Stimulated activated CD8-positive, alpha-beta memory T cell treated with anti-CD3 and anti-CD28 coated beads, Interleukin-12 subunit alpha, Interleukin-12 subunit beta, amount 100 ng/mL, for 24 hours (primary cell): ENCODE results near the gene HMCN2.

Experiments used
- DNase-seq: peaks from one replicate; pipeline ENCODE4 v3.0.0-alpha.2; 2020; ENCODE audit errors: extremely low read depth

Gene HMCN2

DNA sequence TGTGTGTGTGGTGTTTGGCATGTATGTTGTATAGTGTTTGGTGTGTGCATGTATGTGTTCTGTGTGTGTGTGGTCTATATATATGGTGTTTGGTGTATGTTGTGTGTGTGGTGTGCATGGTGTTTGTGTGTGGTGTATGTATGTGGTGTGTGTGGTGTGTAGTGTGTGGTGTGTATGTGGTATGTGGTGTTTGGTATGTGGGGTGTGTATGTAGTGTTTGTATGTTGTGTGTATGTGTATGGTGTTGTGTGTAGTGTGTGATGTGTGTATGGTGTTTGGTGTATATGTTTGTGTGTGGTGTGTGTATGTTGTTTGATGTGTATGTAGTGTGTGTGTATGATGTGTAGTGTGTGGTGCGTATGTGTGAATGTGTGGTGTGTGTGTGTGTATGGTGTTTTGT is 78.8 kb downstream of the HMCN2 start:
- no peak for DNase-seq

- DNase-seq, result no peak
Observed at GRCh38 chr9:130345009-130345896, 79.7 kb downstream of the HMCN2 start.

DNA sequence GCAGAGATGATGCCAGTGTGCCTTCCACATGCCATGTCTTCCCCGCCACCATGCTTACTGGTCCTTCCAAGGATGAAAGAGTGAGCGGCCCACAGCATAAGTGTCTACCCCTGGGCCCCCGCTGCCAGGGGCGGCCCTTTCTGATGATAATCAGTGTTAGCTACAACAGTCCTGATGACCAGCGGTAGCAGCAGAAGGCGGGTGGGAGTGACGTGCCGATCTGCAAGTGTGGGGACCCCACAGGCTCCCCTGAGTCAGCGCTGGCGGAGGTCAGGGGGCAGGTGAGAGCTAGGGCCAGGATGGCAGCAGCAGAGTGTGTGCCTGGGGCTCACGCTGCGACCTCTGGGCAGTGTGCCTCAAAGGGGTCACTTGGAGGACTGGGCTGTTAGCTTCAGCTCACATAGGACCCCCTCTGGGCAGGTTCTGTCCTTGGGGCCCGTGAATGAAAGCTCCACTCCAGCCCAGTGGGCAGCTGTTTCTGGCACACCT is 80.4 kb downstream of the HMCN2 start:
- no peak for DNase-seq

- no peak for DNase-seq
Observed at GRCh38 chr9:130346431-130346830, 80.9 kb downstream of the HMCN2 start.

DNA sequence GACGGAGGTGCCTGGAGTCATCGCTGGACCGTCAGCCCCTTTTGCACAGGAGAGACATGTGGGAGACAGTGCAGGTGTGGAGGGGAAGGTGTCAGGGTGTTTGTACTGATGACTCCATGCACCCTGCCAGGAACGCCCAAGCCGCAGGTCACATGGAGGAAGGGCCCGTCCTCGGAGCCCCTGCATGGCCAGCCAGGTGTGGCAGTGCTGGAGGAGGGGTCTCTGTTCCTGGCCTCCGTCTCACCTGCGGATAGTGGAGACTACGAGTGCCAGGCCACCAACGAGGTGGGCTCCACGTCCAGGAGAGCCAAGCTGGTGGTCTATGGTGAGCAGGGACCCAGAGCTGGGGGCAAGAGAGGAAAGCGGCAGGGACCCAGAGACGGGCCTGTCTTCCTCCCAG is 81.5 kb downstream of the HMCN2 start:
- DNase-seq, result no peak

GRCh38 chr9:130347931-130348330 is 82.4 kb downstream of the HMCN2 start:
- DNase-seq, result no peak

DNA sequence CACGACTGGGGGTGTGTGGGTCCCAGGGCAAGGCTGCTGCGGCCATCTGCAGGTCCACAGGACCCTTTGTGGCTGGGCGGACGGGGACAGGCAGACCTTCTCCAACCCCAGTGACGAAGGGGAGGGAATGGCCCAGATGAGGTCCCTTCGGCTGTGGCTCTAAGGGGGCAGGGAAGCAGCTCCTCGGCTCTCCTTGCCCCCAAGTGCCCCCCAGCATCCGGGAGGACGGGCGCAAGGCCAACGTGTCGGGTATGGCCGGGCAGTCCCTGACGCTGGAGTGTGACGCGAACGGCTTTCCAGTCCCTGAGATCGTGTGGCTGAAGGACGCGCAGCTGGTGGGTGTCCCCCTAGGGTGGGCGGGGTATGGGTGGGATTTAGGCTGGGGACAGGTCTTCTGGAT is 82.8 kb downstream of the HMCN2 start:
- DNase-seq, result no peak

GRCh38 chr9:130348881-130349280 is 83.3 kb downstream of the HMCN2 start:
- no peak for DNase-seq

- no peak for DNase-seq
Observed at GRCh38 chr9:130349398-130349797, 83.8 kb downstream of the HMCN2 start.

DNA sequence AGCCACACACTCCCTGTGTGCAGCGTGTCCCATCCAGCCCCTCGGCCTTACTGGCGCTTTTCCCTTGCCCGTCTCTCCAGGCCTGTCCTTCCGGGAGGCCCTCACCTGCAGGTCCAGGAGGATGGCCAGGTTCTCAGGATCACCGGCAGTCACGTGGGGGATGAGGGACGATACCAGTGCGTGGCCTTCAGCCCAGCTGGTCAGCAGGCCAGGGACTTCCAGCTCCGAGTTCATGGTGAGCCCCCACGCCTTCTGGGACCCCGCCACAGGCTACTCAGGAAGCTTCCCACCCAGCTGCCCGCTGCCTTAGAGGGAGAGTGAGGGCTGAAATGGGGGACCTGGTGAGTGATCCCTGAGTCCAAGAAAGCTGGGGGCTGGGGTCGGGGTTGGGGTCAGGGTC is 85.8 kb downstream of the HMCN2 start:
- no peak for DNase-seq

GRCh38 chr9:130352081-130352480 is 86.5 kb downstream of the HMCN2 start:
- DNase-seq, result no peak

- no peak for DNase-seq
Observed at GRCh38 chr9:130352586-130353285, 87.2 kb downstream of the HMCN2 start.

- no peak for DNase-seq
Observed at GRCh38 chr9:130354378-130354777, 88.8 kb downstream of the HMCN2 start.

DNA sequence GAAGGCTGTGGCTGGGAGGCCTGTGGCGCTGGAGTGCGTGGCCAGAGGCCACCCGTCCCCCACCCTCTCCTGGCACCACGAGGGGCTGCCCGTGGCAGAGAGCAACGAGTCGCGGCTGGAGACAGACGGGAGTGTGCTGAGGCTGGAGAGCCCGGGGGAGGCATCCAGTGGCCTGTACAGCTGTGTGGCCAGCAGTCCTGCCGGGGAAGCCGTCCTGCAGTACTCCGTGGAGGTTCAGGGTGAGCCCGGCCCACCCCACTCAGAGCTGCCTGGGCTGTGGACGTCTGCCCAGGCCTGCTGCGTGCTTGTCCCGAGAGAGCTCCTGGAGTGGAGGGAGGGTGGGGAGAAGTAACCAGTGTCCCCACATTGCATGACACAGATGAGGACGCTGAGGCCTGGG is 89.2 kb downstream of the HMCN2 start:
- no peak for DNase-seq

DNA sequence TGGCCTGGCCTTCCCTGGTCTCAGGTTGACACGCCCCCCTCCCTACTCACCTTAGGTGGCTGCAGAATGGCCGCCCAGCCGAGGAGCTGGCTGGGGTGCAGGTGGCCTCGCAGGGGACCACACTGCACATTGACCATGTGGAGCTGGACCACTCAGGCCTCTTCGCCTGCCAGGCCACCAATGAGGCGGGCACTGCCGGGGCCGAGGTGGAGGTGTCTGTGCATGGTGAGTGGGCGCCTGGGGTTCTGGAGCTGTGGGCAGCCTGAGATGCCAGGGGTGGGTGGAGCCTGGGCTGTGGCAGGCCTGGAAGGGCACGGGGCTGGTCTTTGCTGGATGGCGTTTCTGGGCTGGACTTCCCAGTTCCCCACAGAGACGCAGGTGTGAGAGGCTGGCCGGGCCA is 90.5 kb downstream of the HMCN2 start:
- DNase-seq, result no peak

- no peak for DNase-seq
Observed at GRCh38 chr9:130356877-130357584, 91.5 kb downstream of the HMCN2 start.

GRCh38 chr9:130358928-130359327 is 93.4 kb downstream of the HMCN2 start:
- DNase-seq, result no peak

GRCh38 chr9:130359819-130360218 is 94.3 kb downstream of the HMCN2 start:
- no peak for DNase-seq

DNA sequence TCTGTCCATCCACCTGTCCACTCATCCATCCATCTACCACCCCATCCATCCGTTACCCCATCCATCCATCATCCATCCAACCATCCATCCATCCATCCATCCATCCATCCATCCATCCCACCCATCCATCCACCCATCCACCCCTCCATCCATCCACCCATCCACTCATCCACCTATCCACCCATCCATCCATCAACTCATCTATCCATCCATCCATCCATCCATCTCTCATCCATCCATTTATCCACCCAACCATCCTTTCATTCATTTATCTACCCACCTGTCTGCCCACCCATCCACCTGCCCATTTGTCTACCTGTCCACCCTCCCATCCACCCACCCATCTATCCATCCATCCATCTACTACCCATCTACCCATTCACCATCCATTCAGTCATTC is 95.1 kb downstream of the HMCN2 start:
- DNase-seq, result no peak

DNA sequence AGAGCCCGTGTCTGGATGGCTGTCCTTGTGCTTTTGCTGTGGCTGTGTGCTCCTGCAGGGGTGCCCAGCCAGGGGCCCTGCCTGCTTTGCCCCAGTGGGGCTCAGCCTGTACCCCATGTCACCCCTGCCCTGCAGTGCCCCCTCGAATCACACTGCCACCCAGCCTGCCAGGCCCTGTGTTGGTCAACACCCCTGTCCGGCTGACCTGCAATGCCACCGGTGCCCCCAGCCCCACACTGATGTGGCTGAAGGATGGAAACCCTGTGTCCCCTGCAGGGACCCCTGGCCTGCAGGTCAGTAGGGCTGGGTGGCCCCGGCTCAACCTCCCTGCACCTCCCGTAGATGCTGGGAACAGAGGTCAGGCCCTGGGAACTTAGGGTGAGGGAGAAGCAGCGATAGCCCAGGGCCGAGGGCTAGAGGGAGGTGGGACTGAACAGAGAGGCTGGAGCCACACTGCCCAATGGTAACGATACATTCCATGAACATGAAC is 96.4 kb downstream of the HMCN2 start:
- no peak for DNase-seq

DNA sequence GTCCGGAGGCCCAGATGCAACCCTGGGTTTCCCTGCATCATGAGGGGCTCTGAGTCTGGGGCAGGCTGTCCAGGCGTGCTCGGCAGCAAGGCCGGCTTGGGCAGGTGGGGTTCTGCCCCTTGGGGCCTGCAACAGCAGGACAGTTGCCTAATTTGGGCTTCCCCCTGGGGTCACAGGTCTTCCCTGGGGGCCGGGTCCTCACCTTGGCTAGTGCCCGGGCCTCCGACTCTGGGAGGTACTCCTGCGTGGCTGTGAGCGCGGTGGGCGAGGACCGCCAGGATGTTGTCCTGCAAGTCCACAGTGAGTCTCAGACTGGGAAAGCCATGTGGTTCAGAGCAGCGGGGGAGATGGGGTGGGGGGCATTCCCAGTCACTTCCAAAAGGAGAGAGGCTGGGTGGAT is 97.1 kb downstream of the HMCN2 start:
- no peak for DNase-seq

GRCh38 chr9:130363755-130364404 is 98.3 kb downstream of the HMCN2 start:
- no peak for DNase-seq
